Liver (tissue), 9 donors: Measurements from ENCODE around the gene TMPRSS5. TPM values are rescaled to one million over a fixed set of nuclear protein-coding genes. Genes with fewer than 3 reads are reported as not detected.

Experiments
- DNase-seq: peaks from one replicate; pipeline ENCODE4 v3.0.0-alpha.2; 2017; ENCODE audit warnings: low spot score
- H3K27ac ChIP-seq, 2 donors: one replicate each; pipeline ENCODE4 v1.7.0; 2013; ENCODE audit warnings: inconsistent platforms in 2 of 2, low read length in 2 of 2, control low read depth in 1 of 2, low read depth in 1 of 2, mild to moderate bottlenecking in 1 of 2
- H3K27me3 ChIP-seq, 4 donors: one replicate each; pipeline versions ENCODE4 v1.6.1 to v1.7.0; 2013; ENCODE audit warnings: low read length in 3 of 4, inconsistent platforms in 1 of 4, mild to moderate bottlenecking in 1 of 4, moderate library complexity in 1 of 4; ENCODE audit not compliant: control insufficient read depth in 4 of 4, insufficient read depth in 4 of 4
- H3K36me3 ChIP-seq, 4 donors: one replicate each; pipeline versions ENCODE4 v1.6.1 to v1.7.0; 2013; ENCODE audit warnings: low read length in 3 of 4, mild to moderate bottlenecking in 3 of 4, low read depth in 1 of 4, moderate library complexity in 1 of 4; ENCODE audit not compliant: control insufficient read depth in 4 of 4, insufficient read depth in 3 of 4
- H3K4me1 ChIP-seq, 4 donors: one replicate each; pipeline versions ENCODE4 v1.6.1 to v1.7.0; 2013; ENCODE audit warnings: low read length in 3 of 4, mild to moderate bottlenecking in 3 of 4, moderate library complexity in 1 of 4; ENCODE audit not compliant: control insufficient read depth in 4 of 4, insufficient read depth in 4 of 4
- H3K4me3 ChIP-seq, 3 donors: one replicate each; pipeline versions ENCODE4 v1.6.1 to v1.7.0; 2013; ENCODE audit warnings: low read length in 3 of 3, control low read depth in 1 of 3, low read depth in 1 of 3, mild to moderate bottlenecking in 1 of 3
- H3K9ac ChIP-seq, 2 donors: one replicate each; pipeline ENCODE4 v1.7.0; 2013; ENCODE audit warnings: low read length in 2 of 2, mild to moderate bottlenecking in 2 of 2, moderate library complexity in 2 of 2, control low read depth in 1 of 2, low read depth in 1 of 2
- H3K9me3 ChIP-seq, 4 donors: one replicate each; pipeline versions ENCODE4 v1.6.1 to v1.7.0; 2013; ENCODE audit warnings: low read length in 3 of 4; ENCODE audit not compliant: control insufficient read depth in 4 of 4
- ATF3 ChIP-seq: IDR thresholded peaks from 2 replicates; pipeline ENCODE4 v1.6.1; 2016; ENCODE audit warnings: antibody characterized with exemption
- CTCF ChIP-seq: fragments of 150-350 bp; IDR thresholded peaks from 2 replicates; pipeline ENCODE4 v1.5.1; 2017; ENCODE audit warnings: improper control_type of control experiment, low read depth, low read length; ENCODE audit not compliant: missing input control
- EGR1 ChIP-seq, 2 donors: IDR thresholded peaks; 2 replicates each; pipeline ENCODE4 v1.6.1; 2016 to 2018; ENCODE audit warnings: antibody characterized with exemption in 2 of 2, low read depth in 2 of 2
- FOXA1 ChIP-seq: IDR thresholded peaks from 2 replicates; pipeline ENCODE4 v1.6.1; 2016; ENCODE audit warnings: antibody characterized with exemption
- FOXA2 ChIP-seq: IDR thresholded peaks from 2 replicates; pipeline ENCODE4 v1.6.1; 2016; ENCODE audit warnings: antibody characterized with exemption
- GABPA ChIP-seq, 2 donors: IDR thresholded peaks in 1 of 2; conservative IDR thresholded peaks in 1 of 2; 2 replicates each; pipeline ENCODE4 v1.6.1; 2016; ENCODE audit warnings: antibody characterized with exemption in 2 of 2, mild to moderate bottlenecking in 1 of 2, moderate library complexity in 1 of 2
- HNF4A ChIP-seq, 2 donors: conservative IDR thresholded peaks; 2 replicates each; pipeline ENCODE4 v1.6.1; 2016; ENCODE audit warnings: antibody characterized with exemption in 2 of 2, mild to moderate bottlenecking in 2 of 2
- HNF4G ChIP-seq: IDR thresholded peaks from 2 replicates; pipeline ENCODE4 v1.6.1; 2016; ENCODE audit warnings: antibody characterized with exemption
- JUND ChIP-seq, 2 donors: IDR thresholded peaks; 2 replicates each; pipeline ENCODE4 v1.6.1; 2016; ENCODE audit warnings: antibody characterized with exemption in 2 of 2
- NR2F2 ChIP-seq: IDR thresholded peaks from 2 replicates; pipeline ENCODE4 v1.6.1; 2016; ENCODE audit warnings: antibody characterized with exemption
- RAD21 ChIP-seq, 2 donors: IDR thresholded peaks; 2 replicates each; pipeline ENCODE4 v1.6.1; 2016; ENCODE audit warnings: antibody characterized with exemption in 2 of 2, mild to moderate bottlenecking in 2 of 2
- REST ChIP-seq: IDR thresholded peaks from 2 replicates; pipeline ENCODE4 v1.6.1; 2016; ENCODE audit warnings: antibody characterized with exemption, mild to moderate bottlenecking
- RXRA ChIP-seq, 2 donors: IDR thresholded peaks; 2 replicates each; pipeline ENCODE4 v1.6.1; 2017 to 2018; ENCODE audit warnings: antibody characterized with exemption in 2 of 2, mild to moderate bottlenecking in 1 of 2
- SP1 ChIP-seq: IDR thresholded peaks from 2 replicates; pipeline ENCODE4 v1.6.1; 2018; ENCODE audit warnings: antibody characterized with exemption, mild to moderate bottlenecking
- TAF1 ChIP-seq: conservative IDR thresholded peaks from 2 replicates; pipeline ENCODE4 v1.6.1; 2016; ENCODE audit warnings: antibody characterized with exemption, mild to moderate bottlenecking
- YY1 ChIP-seq: IDR thresholded peaks from 2 replicates; pipeline ENCODE4 v1.6.1; 2016; ENCODE audit warnings: antibody characterized with exemption, mild to moderate bottlenecking
- ZBTB33 ChIP-seq: IDR thresholded peaks from 2 replicates; pipeline ENCODE4 v1.6.1; 2016; ENCODE audit warnings: antibody characterized with exemption
- polyA plus RNA-seq, 2 donors: library from polyadenylated mRNA; stranded (reverse) in 1 of 2; unstranded in 1 of 2; fragments of 200-250 nt in 1 of 2; fragments of >200 nt in 1 of 2; fragmentation: Nextera tagmentation in 1 of 2; extraction: Ambion mirVana in 1 of 2; gene quantifications; one replicate each; pipeline versions ENCODE4 v1.2.1 to v1.2.3, GENCODE V29; 2013 to 2015
- total RNA-seq, 2 donors: library from RNA; depleted of rRNA; stranded (reverse); fragments of >200 nt; gene quantifications; one replicate each; pipeline ENCODE4 v1.2.3, GENCODE V29; 2014
- TF ChIP-seq, protein P1 (sequence below): IDR thresholded peaks from 2 replicates; pipeline ENCODE4 v1.6.1; 2016; ENCODE audit warnings: antibody characterized with exemption
- donor health status: healthy.
- donor health status: healthy.
- donor health status: healthy.
- donor health status: healthy.
- donor health status: healthy.

TMPRSS5 gene
- total and polyA plus RNA-seq, 4 donors, result 0.05 to 0.39 (median 0.17) TPM

GRCh38 chr11:113670149-113670830 lies 35.8 kb downstream of the TMPRSS5 start:
- Histone ChIP-seq H3K27ac (no peak overlapping the region), H3K4me3 (no peak overlapping the region), H3K9ac (no peak overlapping the region), H3K4me1 (no peaks in the 10 kb centered on the region), H3K9me3 (peaks cover 0 to 2% (median 0%) of the 10 kb centered on the region in 4 donors), H3K27me3 (no peaks in the 10 kb centered on the region), H3K36me3 (no peaks in the 10 kb centered on the region)
- TF ChIP-seq YY1 (no peak), CTCF (no peak), ZBTB33 (no peak), FOXA1 (no peak), HNF4G (no peak), RXRA (IDR thresholded peaks at IDR 0.05) (no peak), JUND (IDR thresholded peaks at IDR 0.05) (no peak), GABPA (IDR thresholded peaks at IDR 0.05 in 1 of 2, conservative IDR thresholded peaks at IDR 0.05 in 1 of 2) (no peak), ATF3 (no peak), TAF1 (no peak), RAD21 (IDR thresholded peaks at IDR 0.05) (no peak), NR2F2 (no peak), FOXA2 (no peak)
- TF ChIP-seq, protein P1, sequence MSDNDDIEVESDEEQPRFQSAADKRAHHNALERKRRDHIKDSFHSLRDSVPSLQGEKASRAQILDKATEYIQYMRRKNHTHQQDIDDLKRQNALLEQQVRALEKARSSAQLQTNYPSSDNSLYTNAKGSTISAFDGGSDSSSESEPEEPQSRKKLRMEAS, result no peak
- DNase-seq, result no peak

DNA sequence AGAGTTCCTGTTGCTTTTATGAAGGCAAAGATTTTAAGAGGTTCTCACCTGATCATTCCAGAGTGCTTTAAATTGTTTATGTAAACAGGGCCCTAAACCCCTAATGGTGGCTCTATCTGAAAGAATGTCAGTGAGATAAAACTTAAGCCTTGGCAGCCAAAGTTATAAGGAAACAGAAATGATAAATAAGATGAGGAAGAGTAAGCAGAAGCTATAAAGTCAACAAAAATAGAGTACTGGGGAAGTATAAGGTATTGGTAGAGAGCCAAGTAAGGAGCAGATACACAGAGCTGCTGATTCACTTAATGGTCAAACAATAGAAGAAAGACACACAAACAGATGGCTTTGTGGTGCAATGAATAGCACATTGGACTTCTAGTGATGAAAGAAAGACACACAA lies 37.9 kb downstream of the TMPRSS5 start:
- H3K9ac ChIP-seq, result no peak overlapping the region
- H3K4me1 ChIP-seq, result no peaks in the 10 kb centered on the region
- DNase-seq, result no peak
- H3K9me3 ChIP-seq, result peaks cover 0 to 2% (median 0%) of the 10 kb centered on the region in 4 donors
- no peaks in the 10 kb centered on the region for H3K27me3 ChIP-seq
- no peaks in the 10 kb centered on the region for H3K36me3 ChIP-seq
- no peak overlapping the region for H3K27ac ChIP-seq
- H3K4me3 ChIP-seq, result no peak overlapping the region
- TF ChIP-seq HNF4A (conservative IDR thresholded peaks at IDR 0.05), result no peak
- no peak for TF ChIP-seq REST
- no peak for TF ChIP-seq ZBTB33
- TF ChIP-seq ATF3, result no peak
- no peak for TF ChIP-seq JUND (IDR thresholded peaks at IDR 0.05)
- no peak for TF ChIP-seq FOXA2
- TF ChIP-seq, protein P1, result no peak
- no peak for TF ChIP-seq HNF4G
- TF ChIP-seq CTCF, result no peak
- no peak for TF ChIP-seq EGR1 (IDR thresholded peaks at IDR 0.05; ENCODE audit: low read depth in 2 of 2)
- TF ChIP-seq RAD21 (IDR thresholded peaks at IDR 0.05), result no peak
- no peak for TF ChIP-seq YY1
- TF ChIP-seq RXRA (IDR thresholded peaks at IDR 0.05), result no peak
- TF ChIP-seq SP1, result no peak
- TF ChIP-seq GABPA (IDR thresholded peaks at IDR 0.05 in 1 of 2, conservative IDR thresholded peaks at IDR 0.05 in 1 of 2), result no peak
- no peak for TF ChIP-seq NR2F2
